Measurements from ENCODE around the gene NXNL1. TPM values are rescaled to one million over a fixed set of nuclear protein-coding genes. Genes with fewer than 3 reads are reported as not detected.

NXNL1 gene
- total and polyA plus RNA-seq, 2 of the 4 experiments (the other 2 are of a cell fraction): not detected

GRCh38 chr19:17451820-17452219, 8.9 kb downstream of the NXNL1 start:
- POLR2A ChIA-PET (ENCODE audit: unreplicated experiment): no interaction called here
- Histone ChIP-seq H3K9me3 (ENCODE audit: control insufficient read depth, insufficient read depth, low read length) (no peaks in the 10 kb centered on the region), H3K14ac (replicated peaks; ENCODE audit: low read depth, low read length) (no peak overlapping the region), H3K4me2 (ENCODE audit: low read depth, low read length) (no peak overlapping the region), H2BK120ac (ENCODE audit: low read depth, low read length) (no peak overlapping the region), H2BK20ac (ENCODE audit: low read depth, low read length) (no peak overlapping the region), H2BK5ac (ENCODE audit: low read depth, low read length, poor library complexity, severe bottlenecking) (no peak overlapping the region), H2BK15ac (ENCODE audit: low read depth, low read length) (no peak overlapping the region), H4K20me1 (ENCODE audit: insufficient read depth, low read length) (peaks cover 3% of the 10 kb centered on the region), H3K23ac (ENCODE audit: low read depth, low read length) (no peak overlapping the region), H4K5ac (ENCODE audit: low read depth, low read length) (no peak overlapping the region), H2AFZ (replicated peaks; ENCODE audit: low read length, poor library complexity) (no peak overlapping the region), H3K56ac (ENCODE audit: extremely low read depth, insufficient read depth, low read length) (no peak overlapping the region), H4K91ac (ENCODE audit: insufficient read depth, low read depth, low read length) (no peak overlapping the region), H3K4me1 (ENCODE audit: control insufficient read depth, insufficient read depth, low read length) (no peaks in the 10 kb centered on the region), H3K79me1 (ENCODE audit: low read depth in 1 of 2, low read length in 2 of 2) (no peaks in the 10 kb centered on the region), H3K4me3 (ENCODE audit: insufficient read depth, low read depth, low read length) (no peak overlapping the region), H3K36me3 (ENCODE audit: control insufficient read depth, insufficient read depth, low read length) (no peaks in the 10 kb centered on the region), H2AK9ac (replicated peaks; ENCODE audit: low read depth, low read length, poor library complexity) (no peak overlapping the region), H3K4ac (ENCODE audit: low read depth, low read length) (no peak overlapping the region), H3K18ac (ENCODE audit: low read depth, low read length) (no peak overlapping the region), H3K27ac (ENCODE audit: insufficient read depth, low read length) (no peak overlapping the region), H3K9ac (ENCODE audit: low read depth, low read length) (no peak overlapping the region), H2AK5ac (ENCODE audit: low read depth, low read length) (no peak overlapping the region), H3K9me1 (ENCODE audit: insufficient read depth, low read length) (no peaks in the 10 kb centered on the region), H3K27me3 (ENCODE audit: control insufficient read depth, insufficient read depth, low read length) (peaks cover 30% of the 10 kb centered on the region), H4K8ac (ENCODE audit: low read depth in 2 of 2, low read length in 2 of 2) (no peak overlapping the region)
- dilution Hi-C loops (cut with HindIII; ENCODE audit: low sequenced_read_pairs, unreplicated experiment): no loop called here
- DNase-seq: no peak
- no TSS peak for BruUV-seq (replicated peaks)
- no peak for ATAC-seq (ENCODE audit: low read depth)
- CTCF ChIA-PET: no interaction called here
- intact Hi-C loops (cut with micrococcal nuclease): loop anchor here (10.0 kb wide), 2 partner anchors 313 to 403 kb away; partner anchors contain the start of gene RPL18A
- WGBS, 2 experiments (ENCODE audit: extremely low coverage in 2 of 2, insufficient read length in 1 of 2): no CpG with 5 or more reads among the region's 4 CpGs
- TF ChIP-seq FOS (IDR thresholded peaks at IDR 0.05; ENCODE audit: low read depth, low read length): no peak
- TF ChIP-seq RCOR1 (IDR thresholded peaks at IDR 0.05; ENCODE audit: insufficient replicate concordance, low read length): no peak
- TF ChIP-seq BHLHE40 (IDR thresholded peaks at IDR 0.05; ENCODE audit: low read depth, low read length): no peak
- no peak for TF ChIP-seq ELK1 (IDR thresholded peaks at IDR 0.05; ENCODE audit: borderline replicate concordance, low read depth, low read length)
- no peak for TF ChIP-seq CHD1 (IDR thresholded peaks at IDR 0.05; ENCODE audit: low read depth, low read length)
- TF ChIP-seq CEBPB (IDR thresholded peaks at IDR 0.05; ENCODE audit: low read depth, low read length): no peak
- TF ChIP-seq RAD21 (IDR thresholded peaks at IDR 0.05; ENCODE audit: low read length): no peak
- no peak for TF ChIP-seq MAFK (IDR thresholded peaks at IDR 0.05; ENCODE audit: low read depth, low read length)
- no peak for TF ChIP-seq MAZ (IDR thresholded peaks at IDR 0.05; ENCODE audit: borderline replicate concordance, low read depth, low read length)
- TF ChIP-seq RFX5 (IDR thresholded peaks at IDR 0.05; ENCODE audit: low read depth, low read length): no peak
- no peak for TF ChIP-seq POLR2A (IDR thresholded peaks at IDR 0.05; ENCODE audit: low read depth, low read length)
- TF ChIP-seq NFE2L2 (IDR thresholded peaks at IDR 0.05; ENCODE audit: low read depth, low read length): no peak
- no peak for TF ChIP-seq MXI1 (IDR thresholded peaks at IDR 0.05; ENCODE audit: borderline replicate concordance, low read depth, low read length)
- in situ Hi-C loops (cut with MboI; ENCODE audit: low sequenced_read_pairs): loop anchor here (10.0 kb wide), 1 partner anchor 403 kb away; the partner anchor contains the start of gene RPL18A

All from IMR-90 (cell line).